Stimulated activated CD8-positive, alpha-beta memory T cell treated with anti-CD3 and anti-CD28 coated beads, Interleukin-12 subunit alpha, Interleukin-12 subunit beta, amount 100 ng/mL, for 24 hours (primary cell): ENCODE measurements around the gene VSIG8.

Experiments
- DNase-seq: peaks from one replicate; pipeline ENCODE4 v3.0.0-alpha.2; 2020; ENCODE audit errors: extremely low read depth

The VSIG8 gene

DNA sequence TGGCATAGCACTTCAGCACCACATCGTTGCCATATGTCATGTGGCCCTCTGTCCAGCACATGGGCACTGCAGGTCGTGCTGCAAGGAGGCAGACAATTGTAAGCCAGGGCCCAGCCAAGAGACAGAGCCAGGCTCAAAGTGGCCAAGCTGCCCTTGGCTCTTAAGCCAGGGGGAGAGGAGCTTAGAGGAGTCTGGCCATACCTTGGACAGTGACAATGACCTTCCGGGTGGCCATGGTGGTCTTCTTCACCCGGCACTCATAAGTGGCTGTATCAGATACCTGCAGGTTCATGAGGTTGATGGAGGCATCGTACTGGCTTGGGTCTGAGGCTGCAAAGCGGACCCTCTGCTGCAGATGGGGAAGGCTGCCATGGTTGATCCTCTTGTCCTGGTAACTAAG lies 4.6 kb downstream of the VSIG8 start:
- DNase-seq, result no peak

DNA sequence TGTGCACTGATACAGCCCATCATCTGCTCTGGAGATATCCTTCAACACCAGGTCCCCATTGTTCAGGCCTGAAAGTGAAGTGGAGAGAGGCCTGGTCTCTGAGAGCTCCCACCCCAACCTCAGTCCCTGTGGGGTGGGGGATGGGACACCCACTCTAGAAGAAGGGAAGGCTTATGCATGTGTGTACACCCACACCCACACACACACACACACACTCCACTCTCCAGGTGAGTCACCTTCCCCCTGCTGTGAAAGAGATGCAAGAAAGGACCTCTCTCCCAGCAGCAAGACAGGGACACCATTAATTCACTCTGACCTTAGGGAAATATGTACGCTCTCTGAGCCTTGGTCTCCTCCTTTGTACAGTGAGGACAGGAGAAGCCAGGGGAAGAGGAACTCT lies 5.9 kb downstream of the VSIG8 start:
- no peak for DNase-seq

GRCh38 chr1:159855709-159856108 lies 6.7 kb downstream of the VSIG8 start:
- DNase-seq, result no peak

GRCh38 chr1:159854693-159855192 lies 7.7 kb downstream of the VSIG8 start:
- peak; percentile 49 for DNase-seq

- DNase-seq, result no peak
Measured at GRCh38 chr1:159854116-159854692, 8.3 kb downstream of the VSIG8 start.

- DNase-seq, result no peak
Measured at GRCh38 chr1:159853417-159854115, 8.9 kb downstream of the VSIG8 start.

GRCh38 chr1:159851407-159851806 lies 11.1 kb downstream of the VSIG8 start:
- no peak for DNase-seq

GRCh38 chr1:159849626-159850366 lies 12.7 kb downstream of the VSIG8 start:
- no peak for DNase-seq

GRCh38 chr1:159848326-159848725 lies 14.1 kb downstream of the VSIG8 start:
- no peak for DNase-seq

GRCh38 chr1:159847231-159847630 lies 15.2 kb downstream of the VSIG8 start:
- DNase-seq, result no peak

DNA sequence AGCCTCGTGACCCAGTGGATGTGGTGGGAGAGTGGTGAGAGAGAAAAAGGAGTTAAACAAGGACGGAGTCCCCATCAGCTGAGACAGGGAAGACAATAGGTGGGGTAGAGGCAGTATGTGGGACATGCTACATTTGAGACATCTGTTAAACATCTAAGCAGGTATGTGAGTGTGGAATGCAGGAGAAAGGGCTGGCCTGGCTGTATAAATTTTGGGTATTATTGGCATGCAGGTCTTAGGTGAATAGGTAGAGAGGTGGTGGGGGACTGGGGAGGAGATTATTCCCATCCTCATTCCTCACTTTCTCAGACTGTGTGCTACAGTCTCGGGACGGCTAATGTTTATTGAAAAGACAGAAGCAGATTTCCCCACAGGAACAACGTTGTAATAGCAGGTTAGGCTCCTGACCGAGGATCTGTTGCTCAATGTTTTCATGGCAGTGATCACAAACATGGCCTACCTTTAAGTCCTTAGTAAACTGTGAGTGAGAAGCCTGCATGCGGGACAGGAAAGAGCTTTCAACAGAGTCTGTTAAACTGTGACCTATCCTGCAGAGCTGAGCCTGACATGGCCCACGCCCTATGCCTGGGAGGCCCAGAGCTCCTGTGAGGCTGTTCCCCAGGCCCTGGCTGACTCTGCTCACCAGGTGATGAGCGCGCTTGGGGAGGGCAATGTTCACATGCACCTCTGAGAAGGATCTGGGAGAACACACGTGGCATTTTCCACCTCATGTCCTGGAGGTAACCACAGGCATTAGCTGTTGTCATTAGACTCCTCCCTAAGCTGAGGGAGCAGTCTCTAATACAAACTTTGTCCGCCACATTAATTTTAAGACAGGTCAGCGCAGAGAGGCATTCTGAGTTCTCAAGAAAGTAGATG lies 16.5 kb downstream of the VSIG8 start:
- no peak for DNase-seq

- no peak for DNase-seq
Measured at GRCh38 chr1:159843459-159843858, 19.0 kb downstream of the VSIG8 start.

GRCh38 chr1:159841749-159842148 lies 20.7 kb downstream of the VSIG8 start:
- no peak for DNase-seq

DNA sequence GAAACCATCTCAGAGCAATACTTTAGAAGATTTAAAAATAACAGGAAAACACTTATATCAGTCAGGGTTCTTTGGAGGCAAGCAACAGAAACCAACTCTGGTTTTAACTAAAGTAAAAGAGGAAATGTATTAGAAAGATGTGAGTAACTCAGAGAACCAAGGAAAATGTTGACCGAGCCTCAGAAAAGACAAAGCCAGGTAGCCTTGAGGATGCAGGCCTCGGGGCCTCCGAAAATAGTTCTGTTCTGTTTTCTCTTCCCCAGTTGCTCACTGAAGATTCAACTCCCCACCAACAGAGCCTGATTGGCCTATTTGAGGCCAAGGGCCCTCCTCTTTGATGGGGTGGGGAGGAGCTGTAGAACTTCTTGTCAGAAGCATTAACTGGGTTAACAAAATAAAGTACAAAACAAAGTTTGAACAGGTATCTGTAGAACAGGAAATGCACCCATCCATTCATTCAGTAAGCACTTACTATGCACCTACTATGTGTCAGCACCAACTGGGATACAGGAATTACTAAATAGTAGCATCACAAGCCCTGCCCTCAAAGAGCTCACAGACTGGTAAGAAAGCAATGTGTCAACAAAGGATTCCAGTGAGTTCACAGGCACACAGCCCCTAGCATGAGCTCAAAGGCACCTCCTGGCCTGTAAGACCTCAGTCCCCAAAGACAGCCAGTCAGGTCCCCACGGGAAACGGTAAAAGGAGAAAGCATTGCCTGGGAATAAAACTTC lies 23.2 kb downstream of the VSIG8 start:
- DNase-seq, result no peak

DNA sequence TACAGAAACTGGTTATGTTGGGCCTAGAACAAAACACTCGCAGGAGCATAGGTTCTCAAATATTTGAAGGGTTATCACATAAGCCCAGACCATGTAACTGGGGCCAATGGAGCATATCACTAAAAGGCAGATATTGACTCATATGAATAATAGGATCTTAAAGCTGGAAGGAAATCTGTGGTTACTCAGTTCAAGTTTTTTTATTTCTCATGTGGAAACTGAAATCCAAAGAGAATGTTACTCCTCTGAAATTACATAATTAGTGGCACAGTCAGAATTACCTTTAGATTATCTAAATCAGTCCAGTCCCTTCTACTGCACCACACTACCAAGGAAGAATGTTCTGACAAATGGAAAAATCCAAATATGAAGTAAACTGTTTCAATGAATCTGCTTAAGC lies 23.7 kb downstream of the VSIG8 start:
- DNase-seq, result no peak

- no peak for DNase-seq
Measured at GRCh38 chr1:159835862-159836525, 26.5 kb downstream of the VSIG8 start.

- DNase-seq, result no peak
Measured at GRCh38 chr1:159835356-159835755, 27.1 kb downstream of the VSIG8 start.

GRCh38 chr1:159832309-159832708 lies 30.1 kb downstream of the VSIG8 start:
- no peak for DNase-seq

DNA sequence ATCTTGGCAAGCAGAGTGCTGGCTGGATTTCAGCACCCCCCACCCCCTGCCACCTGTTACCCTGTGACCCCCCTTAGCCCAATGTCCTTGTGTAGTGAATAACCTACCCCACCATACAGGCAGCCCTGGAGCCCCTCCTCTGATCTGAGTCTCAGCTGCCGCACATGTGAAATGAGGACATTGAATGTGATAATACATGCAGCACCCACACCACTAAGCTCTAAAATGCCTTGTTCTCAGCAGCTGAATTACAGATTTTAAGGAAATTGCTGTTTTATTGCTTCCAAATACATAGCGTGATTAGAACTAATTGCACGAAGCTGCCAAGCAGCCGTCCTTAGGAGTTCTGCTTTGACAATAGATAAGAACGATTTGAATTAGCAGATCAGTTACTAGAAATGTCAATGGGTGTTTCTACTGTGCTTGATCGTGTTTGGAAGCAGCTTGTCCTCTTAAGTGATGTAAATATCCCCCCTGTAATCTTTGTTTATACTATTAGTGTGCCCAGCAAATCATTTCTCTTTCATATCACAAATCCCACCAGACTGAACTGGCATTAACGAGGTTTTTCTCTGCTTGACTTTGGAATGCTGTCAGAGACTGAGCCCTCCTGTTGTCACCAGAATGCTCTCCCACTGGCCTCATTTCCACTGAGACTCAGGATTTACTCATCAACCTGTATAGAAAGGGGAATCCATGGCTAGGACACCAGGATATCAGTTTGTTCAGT lies 30.9 kb downstream of the VSIG8 start:
- DNase-seq, result no peak

DNA sequence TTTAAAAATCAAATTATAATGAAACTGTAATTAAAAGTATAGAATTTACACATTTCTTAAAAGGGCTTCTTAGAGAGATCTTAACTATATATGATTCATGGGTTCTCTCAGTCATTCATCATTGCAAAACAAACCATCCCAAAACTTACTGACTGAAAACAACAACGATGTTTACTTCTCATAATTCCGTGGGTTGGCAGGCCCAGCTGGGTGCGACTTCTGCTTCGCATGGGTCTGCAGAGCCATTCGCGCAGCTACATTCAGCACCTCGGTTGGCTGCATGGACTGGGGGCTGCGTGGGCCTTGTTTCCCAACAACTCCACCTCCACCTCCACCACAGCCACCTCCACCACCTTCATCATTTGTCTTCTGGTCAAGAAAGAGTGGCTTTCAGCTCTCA lies 31.7 kb downstream of the VSIG8 start:
- no peak for DNase-seq
